Measurements from ENCODE around the gene WWTR1.

WWTR1 gene

DNA sequence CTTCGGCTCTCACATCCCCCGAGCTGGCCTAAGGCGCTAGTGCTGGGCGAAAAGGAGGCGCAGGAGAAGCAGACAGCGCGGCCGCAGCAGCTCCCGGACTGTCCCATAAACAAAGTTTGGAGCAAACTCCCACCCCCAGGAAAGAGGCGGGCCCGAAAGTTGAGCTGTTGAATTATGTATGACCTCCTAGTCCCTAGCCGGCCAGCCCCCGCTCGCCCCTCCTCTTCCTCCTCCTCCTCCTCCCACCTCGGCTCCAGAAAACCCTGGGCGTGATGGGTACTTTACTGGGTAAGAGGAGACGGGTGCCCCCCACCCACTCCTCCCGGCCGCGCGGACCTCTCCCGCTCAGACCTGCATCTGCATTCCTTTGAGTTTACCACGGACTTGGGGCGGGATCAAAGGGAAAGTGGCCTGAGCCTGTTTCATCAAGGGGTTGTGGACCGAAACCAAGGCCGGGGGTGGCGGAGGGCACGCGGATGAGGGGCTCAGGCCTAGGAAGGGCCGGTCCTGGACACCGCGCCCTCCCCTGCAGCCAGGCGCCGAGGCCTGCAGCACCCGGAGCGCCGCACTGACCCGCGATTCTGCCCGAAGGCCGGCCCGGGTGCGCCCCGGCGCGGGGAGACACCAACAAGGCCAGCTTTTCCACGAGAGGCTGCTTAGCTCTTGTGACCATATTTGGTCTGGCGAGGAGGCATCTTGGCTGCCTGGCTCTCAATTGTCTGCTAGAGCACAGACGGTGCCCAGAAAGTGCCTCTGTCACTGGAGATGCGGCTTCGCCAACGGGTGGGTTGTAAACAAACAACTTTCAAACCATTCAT lies at the start of gene WWTR1:
TSS of gene WWTR1 (minus strand) at position 100 of the 818 bp plus-strand sequence. CDS start 719 bp downstream, outside the sequence.
- no peak for DNase-seq (ENCODE audit: low read depth in 2 of 2)

DNA sequence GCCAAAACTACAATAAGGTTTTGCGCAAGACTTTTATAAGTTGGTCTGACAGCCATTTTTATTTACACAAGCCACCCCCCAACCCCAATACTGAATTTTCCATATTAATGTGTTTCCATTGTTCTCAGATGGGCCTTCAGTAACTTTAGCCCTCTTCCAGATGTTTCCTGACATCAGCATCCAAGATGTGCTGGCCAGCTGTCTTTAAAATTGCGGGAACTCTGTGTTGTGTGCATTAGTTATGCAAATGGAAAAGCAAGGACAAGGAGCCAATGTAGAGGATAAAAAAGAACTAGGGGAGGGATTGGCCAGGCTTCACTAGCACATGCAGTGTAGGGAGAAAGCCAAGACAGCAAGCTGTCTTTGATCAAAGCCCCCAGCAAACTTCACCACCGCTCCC lies 49.1 kb upstream of the WWTR1 start:
- DNase-seq (ENCODE audit: low read depth in 2 of 2), result no peak

DNA sequence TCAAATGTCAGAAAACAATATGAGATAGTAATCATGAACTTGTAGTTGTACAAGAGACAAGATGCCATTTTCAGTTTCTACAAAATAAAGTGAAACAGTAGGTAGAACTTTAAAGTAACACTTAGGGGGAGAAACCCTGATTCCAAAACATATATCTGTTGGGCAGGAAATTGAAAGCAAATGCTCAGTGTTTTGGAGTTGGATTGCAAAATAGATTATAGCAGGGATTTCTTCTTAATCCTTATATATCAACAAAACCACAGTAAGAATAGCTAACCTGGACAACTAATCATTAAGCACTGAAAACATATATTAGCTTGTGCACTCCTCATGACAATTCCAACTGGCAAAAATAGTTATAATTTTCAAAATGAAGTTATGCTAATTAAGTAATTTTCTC lies 47.6 kb upstream of the WWTR1 start:
- no peak for DNase-seq (ENCODE audit: low read depth in 2 of 2)

DNA sequence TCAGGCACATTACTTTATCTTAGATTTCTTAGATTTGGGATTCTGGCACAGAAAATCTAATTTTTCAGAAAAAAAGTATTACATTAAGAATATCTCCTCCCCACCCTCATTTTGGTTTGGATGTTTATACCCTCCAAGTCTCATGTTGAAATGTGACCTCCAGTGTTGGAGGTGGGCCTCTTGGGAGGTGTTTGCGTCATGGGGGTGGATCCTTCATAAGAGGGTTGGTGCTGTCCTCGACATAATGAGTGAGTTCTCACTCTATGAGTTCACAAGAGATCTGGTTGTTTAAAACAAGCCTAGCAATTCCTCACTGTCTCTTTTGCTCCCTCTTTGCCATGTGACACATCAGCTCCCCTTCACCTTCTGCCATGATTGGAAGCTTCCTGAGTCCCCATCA lies 45.6 kb upstream of the WWTR1 start:
- no peak for DNase-seq (ENCODE audit: low read depth in 2 of 2)

DNA sequence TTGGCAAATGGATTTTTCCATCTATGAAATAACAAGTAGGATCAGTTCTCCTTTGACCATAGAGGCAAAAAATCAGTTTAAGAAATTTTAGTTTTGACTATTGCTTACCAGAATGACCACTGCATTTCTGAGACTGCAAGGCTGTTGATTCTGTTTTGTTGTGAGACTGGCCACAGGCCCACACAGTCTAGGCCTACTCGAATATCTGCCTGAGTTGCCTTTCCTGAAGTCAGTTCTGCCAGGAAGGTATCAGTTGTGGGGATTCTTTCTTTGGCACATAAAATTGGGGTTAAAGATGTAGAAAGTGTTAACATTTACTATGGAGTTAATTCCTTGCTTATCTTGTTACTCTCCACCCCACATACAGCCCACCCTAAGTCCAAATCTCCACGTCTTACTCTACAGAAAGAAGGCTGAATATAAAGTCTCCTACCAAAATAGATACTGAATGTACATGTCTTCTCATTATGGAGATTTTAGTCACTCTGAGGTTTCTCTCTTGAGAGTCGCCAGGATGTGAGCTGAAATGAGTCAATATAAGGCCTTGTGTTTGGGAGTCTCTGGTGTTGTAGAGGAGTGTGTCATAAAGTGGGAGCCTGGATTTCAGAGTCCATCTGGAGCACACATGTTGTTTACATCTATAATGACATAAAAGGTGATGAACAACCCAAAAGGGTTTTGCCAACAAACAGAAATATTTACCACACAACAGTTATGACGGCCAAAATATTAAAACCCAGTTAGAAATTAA lies 45.0 kb upstream of the WWTR1 start:
- DNase-seq (ENCODE audit: low read depth in 2 of 2), result no peak

DNA sequence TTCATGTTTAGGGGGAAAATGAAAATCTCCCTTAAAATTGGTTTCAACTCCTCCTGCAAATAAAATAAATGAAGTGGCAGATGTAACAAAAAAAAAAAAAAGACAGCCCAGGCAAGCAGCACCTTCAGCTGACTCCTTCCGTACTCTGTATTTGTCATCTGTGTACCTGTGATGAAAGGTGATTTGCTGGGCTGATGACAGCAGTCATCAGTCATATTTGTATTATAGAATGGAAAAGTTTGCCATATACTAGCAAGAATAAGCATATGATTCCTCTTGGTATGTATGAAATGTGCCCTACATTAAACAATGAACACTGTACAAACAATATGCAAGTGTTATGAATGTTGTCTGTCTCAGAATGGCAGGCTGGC lies 44.1 kb upstream of the WWTR1 start:
- DNase-seq (ENCODE audit: low read depth in 2 of 2), result no peak

DNA sequence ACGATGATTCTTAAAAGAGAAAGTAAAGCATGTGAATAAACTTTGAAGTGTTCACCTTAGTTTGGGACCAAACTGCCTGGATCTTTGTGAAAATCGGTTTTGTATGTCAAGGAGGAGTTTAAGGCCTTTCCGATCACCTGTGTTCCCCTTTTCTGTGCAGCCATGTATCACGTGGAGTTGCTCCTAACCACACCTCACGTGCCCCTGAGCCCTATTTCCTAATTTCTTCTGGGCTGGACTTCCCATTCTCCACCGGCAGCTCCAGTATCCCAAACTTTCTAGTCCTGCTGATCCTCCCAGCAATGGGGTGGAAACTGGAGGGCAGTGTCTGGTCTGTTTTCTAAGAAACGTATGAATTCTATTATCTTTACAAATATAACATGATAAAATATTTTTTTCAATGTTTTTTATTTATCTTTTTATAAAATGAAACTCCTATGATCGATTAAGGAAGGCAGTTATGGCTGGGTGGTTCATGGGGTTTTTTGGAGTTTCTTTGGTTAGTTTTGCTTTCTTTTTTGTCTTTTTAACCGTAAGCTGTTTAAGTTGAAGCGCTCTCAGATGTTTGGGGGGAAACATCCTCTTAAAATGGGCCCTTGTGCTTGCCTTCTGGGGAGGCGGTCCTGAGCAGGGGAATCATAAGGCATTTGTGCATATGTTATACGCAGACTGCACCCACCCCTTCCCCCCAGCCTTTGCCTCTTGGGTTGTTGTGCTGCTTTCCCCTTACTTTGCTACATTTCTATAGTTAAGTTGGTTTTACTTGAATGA lies 43.6 kb upstream of the WWTR1 start:
- no peak for DNase-seq (ENCODE audit: low read depth in 2 of 2)

DNA sequence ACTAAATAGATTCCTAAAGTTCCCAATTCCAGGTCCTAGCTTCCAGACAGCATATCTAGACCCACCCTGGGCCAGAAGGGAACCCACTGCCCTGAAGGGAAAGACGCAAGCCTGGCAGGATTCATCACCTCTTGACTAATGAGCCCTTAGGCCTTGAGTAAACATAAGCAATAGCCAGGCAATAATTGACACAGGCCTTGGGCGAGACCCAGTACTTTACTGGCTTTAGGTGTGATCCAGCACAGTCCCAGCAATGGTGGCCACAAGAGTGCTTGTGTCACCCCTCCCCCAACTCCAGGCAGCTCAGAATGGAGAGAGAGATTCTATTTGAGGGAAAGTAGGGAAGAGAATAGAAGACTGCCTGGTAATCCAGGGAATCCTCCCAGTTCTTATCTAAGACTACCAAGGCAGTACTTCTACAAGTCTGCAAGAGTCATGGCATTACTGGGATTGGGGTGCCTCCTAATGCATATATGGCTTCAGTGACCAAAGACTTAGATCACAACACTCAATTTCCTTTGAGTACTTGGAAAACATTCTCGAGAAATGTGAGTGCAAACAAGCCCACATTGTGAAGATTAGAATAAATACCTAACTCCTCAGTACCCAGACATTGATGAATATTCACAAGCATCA lies 30.4 kb upstream of the WWTR1 start:
- no peak for DNase-seq (ENCODE audit: low read depth in 2 of 2)

DNA sequence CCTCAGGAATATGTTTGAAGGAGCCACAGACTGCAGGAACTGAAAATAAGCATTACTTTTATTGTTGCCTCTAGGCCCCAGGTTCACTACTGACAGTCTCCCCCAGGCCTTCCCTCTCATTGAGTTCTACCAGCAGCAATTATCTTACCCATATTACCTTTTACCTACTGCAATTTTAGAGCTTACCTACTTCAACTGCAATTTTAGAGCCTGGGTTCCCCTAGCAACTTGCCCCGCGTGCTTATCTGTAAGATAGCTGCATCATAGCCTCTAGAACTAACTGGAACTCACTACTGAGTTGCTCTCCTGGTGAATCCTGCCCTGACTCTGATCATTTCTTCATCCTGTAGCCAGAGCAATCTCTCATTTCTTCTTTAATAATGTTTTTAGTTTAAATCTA lies 29.2 kb upstream of the WWTR1 start:
- DNase-seq (ENCODE audit: low read depth in 2 of 2), result no peak

DNA sequence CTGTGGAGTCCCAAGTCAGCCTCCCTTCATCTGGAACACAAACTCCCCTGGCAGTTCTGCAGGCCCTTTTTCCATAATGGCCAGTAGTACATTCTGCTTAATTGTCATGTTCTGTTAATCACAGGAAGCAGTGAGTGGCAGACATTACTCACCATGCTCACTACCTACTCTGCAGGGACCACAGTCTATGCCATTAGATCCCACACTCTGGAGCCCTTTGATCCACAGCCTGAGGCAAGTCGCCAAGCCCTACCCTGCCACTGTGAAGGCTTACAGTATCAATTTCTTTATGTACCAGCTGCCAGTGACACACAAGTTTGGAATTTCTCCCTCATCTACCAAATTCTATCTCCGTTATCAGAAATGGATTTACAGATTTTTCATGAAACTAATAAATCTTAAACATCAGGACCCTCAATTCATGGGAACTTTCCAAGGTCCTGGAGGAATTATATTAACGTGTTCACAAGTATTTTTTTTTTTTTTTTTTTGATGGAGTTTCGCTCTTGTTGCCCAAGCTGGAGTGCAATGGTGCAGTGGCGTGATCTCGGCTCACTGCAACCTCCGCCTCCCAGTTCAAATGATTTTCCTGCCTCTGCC lies 20.6 kb upstream of the WWTR1 start:
- DNase-seq (ENCODE audit: low read depth in 2 of 2), result no peak

DNA sequence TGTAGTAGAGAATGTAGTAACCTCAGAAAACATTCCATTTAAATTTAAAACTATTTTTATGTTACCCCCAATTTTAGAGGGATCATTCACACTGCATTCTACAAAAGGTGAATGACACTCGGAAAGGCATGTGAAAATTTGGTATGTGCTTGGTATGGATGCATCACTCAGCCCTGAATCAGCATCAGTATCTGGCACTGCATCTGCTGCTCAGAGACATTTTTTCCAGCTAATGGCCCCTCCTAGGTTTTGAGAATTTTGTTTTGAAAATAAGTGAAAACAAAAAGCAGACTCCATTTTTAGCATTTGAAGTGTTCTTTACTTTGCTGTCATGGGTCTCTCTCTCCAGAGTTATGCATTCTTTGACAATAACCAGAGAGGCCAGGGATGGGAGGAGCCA lies 15.6 kb upstream of the WWTR1 start:
- no peak for DNase-seq (ENCODE audit: low read depth in 2 of 2)

DNA sequence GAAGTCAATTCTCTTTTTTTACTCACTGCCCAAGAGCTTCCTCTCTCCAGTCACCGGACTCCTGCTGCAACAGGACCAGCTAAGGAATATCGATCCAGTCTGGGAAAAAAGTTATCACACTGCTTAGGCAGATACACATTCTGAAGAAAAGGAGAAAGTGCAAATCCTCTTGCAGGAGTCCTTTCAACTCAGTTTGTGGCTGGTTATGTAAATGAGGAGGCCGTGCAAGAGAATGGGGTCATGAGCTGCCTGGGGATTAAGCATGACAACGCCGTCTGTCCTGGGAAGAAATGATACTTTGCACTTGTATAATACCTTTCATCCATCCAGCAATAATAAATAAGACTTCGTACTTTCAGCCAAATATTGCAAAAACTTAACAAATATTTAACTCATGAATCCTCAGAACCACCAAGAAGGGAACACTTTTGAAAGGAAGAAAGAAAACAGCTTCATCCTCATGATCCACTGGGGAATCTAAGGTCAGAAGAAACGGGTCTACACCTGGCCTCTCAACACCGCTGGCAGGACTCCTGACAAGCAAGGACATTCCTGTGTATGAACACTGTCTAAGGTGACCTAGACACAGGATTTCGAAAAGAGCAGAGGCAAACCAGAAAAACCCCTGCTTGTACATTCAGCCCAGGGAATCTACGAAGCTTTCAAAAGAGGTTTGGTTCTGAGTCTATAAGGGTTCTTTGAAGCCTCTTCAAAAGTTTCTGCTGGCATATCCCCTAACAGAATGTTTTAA lies 13.1 kb upstream of the WWTR1 start:
- no peak for DNase-seq (ENCODE audit: low read depth in 2 of 2)

DNA sequence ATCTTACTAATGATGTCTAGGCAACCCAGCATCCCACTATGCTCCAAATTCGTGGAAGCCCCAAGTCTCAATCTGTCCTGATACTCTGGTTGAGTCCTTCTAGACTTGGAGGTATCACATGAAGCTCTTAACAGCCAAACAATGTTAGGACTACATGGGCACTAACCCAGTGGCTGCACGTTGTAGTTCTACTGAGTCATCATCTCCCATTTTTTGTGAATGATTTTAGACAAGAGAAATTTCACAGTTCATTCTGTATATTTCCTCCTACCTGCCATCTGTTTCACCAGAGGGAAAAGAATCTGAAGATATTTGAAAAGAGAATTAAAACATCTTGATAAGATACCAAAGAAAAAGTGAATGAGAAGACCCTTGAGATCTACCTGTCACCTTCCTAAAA lies 9.8 kb upstream of the WWTR1 start:
- no peak for DNase-seq (ENCODE audit: low read depth in 2 of 2)

DNA sequence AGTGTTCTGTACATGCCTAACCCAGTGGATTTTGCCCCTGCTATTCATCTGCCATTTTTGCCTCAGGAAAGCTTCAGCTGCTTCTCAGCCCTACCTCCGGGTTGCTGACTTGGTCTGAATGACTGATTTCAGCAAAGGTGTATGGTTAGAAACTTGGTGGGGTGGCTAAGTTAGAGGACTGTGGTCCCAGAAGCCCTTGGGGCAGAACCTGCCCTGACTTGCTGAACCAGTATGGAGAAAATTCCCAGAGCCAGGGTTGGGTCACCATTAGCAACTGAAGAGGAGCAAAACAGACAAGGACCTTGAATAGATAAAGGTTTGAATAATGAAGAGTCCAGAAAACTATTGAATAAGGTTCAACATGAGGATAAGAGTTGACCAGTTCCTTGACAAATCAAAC lies 6.1 kb upstream of the WWTR1 start:
- no peak for DNase-seq (ENCODE audit: low read depth in 2 of 2)

DNA sequence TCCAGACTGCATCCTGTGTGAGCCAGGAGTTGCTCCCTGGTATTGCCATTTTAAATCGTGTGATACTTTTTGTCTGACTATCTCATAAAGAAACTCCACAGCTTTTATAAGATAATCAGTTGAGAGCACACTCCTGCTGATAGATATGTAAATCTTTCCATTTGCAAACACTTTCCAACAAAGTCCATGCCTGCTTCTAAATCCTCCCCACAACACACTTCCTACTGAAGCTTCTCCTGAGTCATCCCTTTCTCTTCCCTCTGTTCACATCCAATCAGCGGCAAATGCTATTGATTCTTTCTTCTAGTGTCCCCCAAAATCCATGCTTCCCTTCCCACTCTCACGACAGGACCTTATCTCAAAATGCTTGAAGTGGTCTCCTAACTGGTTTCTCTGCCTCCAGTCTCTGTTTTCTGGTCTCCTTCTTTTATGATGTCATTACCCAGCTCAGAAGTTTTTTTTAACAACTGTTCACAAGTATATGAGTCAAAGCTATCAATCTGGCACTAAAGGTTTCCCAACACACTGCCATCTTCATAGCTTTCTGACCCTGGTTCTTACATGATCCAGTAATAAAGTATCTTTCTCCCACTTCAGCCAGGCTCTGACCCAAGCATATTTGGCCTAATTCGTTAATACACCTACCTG lies 4.5 kb upstream of the WWTR1 start:
- no peak for DNase-seq (ENCODE audit: low read depth in 2 of 2)

DNA sequence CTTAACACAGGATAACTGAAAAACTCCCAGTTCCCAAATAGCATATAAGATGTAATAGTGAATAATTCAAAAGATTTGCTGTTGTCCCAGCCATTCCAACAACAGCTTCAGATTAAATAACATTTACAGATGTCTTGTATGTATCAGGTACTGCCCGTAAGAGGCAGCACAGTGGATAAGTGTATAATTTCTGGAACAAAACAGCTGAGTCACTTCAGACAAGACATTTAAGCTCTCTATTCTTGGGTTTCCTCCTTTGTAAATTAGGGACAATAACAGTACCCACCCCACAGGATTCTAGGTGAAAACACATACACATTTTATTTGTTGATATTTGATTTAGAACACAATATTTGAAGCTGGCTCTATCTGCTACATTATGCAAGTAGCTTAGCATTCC lies 2.6 kb upstream of the WWTR1 start:
- no peak for DNase-seq (ENCODE audit: low read depth in 2 of 2)

DNA sequence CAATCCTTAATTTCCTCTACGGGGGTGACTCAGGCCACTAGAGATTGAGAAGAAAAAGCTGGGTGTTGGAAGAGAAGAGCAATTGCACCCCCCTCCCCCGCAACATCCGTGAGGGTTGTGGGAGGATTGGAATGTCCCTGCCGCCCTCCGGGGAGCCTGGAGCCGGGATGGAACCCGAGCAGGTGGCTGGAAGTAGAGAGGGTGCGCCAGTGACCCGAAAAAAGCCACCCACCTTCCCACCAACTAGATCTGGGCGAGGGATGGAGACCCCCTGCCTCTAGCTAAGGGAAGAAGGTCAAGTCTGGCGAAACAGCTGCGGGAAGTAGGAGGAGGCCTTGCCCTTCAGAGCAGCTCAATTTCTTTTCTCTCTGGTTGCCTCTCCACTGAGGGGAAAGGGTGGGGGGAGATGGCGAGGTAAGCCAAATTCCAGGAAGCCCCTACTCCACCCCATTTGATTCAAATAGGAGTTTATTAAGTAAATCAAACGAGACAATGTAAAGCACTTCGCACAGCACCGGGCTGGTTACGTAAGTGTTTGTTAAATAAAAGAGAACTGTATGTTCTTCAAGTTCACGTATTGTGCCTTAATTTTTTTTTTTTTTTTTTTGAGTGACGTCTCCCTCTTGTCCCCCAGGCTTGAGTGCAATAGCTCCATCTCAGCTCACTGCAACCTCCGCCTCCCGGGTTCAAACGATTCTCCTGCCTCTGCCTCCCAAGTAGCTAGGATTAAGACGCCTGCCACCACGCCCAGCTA lies 1.1 kb upstream of the WWTR1 start:
- no peak for DNase-seq (ENCODE audit: low read depth in 2 of 2)

DNA sequence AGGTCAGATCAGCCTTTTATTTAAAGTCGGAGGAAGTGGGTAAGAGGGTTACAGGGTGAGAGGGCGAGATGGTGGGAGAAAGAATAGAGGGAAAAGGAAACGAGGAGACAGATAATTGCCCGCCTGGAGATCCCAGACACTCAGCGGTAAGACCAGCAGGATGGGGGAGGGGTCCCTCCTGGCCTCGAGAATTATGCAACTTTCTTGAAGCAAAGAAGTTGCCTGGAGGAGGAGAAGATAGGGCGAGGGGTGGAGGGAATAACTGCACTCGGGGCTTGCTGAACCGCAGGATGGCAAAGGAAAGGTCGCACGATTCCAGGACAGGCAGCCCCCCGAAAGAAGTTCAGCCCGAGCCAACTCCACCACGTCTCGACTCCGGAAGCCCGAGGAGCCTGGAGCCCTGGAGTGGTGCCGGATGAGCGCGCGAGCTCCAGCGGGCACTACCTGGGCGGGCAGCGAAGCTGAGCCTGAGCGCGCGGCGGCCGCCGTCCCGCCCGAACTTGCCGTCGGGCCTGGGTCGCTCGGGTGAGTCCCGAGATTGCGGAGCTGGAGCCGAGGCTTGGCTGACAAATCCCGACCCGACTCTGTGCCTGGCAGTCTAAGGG lies 402 bp downstream of the WWTR1 start:
- no peak for DNase-seq (ENCODE audit: low read depth in 2 of 2)

DNA sequence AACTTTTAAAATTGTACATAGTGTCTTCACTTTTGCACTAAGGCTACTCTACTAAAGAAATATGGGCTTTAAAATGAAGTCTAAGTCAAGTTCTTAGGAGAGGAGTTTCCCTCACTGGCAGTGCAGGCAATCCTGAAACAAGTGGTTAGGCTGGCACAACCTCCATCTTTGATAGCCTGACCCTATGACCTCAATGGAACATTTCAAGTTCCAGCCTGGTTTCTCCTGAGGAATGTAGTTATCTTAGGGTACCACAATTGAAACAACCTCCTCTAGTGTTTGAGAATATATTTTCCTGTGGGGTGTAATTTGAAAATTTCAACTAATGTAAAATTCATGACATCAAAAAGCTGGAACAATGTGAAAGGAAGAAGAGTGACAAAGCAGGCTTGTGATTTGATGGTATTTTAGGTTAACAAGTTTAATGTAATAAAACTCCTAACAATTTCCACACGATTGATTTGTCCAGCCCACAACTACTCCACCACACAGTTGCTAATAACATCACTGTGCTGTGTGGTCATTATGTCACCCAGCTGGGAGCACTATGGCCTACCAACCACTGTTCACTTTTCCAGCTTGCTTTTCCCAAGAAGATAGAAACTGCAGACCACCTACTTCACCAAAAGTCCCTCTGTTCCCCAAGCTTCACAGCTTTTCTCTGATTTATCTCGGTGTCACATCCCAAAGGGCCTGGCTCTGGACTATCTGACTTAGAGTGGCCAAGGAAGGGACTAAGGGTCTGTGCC lies 1.8 kb downstream of the WWTR1 start:
- DNase-seq (ENCODE audit: low read depth in 2 of 2), result no peak
